Prostate gland (tissue), 2 donors: Measurements from ENCODE around the gene CUTA. TPM values are rescaled to one million over a fixed set of nuclear protein-coding genes. Genes with fewer than 3 reads are reported as not detected.
A peak's percentile ranks its signal among the peaks of the same experiment; 100 is the strongest.

Source experiments
- DNase-seq: peaks from one replicate; pipeline ENCODE4 v3.0.0-alpha.2; 2019; ENCODE audit warnings: low spot score
- H3K27ac ChIP-seq, 2 donors: fragments of 200-600 bp; sonication (generic); 2 replicates each; pipeline ENCODE4 v1.5.1; 2017 to 2019
- H3K27me3 ChIP-seq: fragments of 200-600 bp; sonication (generic); replicated peaks from 2 replicates; pipeline ENCODE4 v1.5.1; 2019; ENCODE audit not compliant: insufficient read depth
- H3K36me3 ChIP-seq, 2 donors: fragments of 200-600 bp; sonication (generic); 1 replicate in 1 of 2; 2 replicates in 1 of 2; pipeline versions ENCODE4 v1.5.1 to v1.8.1; 2017 to 2019
- H3K4me1 ChIP-seq: fragments of 200-600 bp; sonication (generic); replicated peaks from 2 replicates; pipeline ENCODE4 v1.5.1; 2019
- H3K4me3 ChIP-seq, 2 donors: fragments of 200-600 bp; sonication (generic); 2 replicates each; pipeline ENCODE4 v1.5.1; 2017 to 2019
- H3K9me3 ChIP-seq: fragments of 200-600 bp; sonication (generic); 2 replicates; pipeline ENCODE4 v1.5.1; 2017
- CTCF ChIP-seq, 4 experiments: fragments of 200-600 bp in 2 of 4; fragments of 450-650 bp in 2 of 4; sonication (generic) in 2 of 4; IDR thresholded peaks; 1 replicate in 3 of 4; 2 replicates in 1 of 4; pipeline ENCODE4 v1.5.1; 2016 to 2019; ENCODE audit warnings: antibody characterized with exemption in 4 of 4, mild to moderate bottlenecking in 2 of 4, moderate library complexity in 2 of 4
- POLR2A ChIP-seq: fragments of 450-650 bp; IDR thresholded peaks from one replicate; pipeline ENCODE4 v1.6.1; 2016; ENCODE audit warnings: antibody characterized with exemption, mild to moderate bottlenecking
- POLR2AphosphoS5 ChIP-seq: sonication (generic); formaldehyde crosslinking; IDR thresholded peaks from one replicate; pipeline ENCODE4 v1.6.1; 2017; ENCODE audit warnings: antibody characterized with exemption
- WGBS: methylation state at CpG from one replicate; pipeline ENCODE4 v1.1.5; 2018; 5-methylcytosine and 5-hydroxymethylcytosine counted together
- intact Hi-C: fragments of 100-400 bp; cut with DNase I; formaldehyde crosslinking; loops from one replicate; pipeline ENCODE4 v1.14.2; 2022
- total RNA-seq, 2 donors: library from RNA; depleted of rRNA; stranded (reverse); fragments of >200 nt; gene quantifications; one replicate each; pipeline ENCODE4 v1.1.0, GENCODE V29; 2016

The CUTA gene
- total RNA-seq, 2 donors from 2014 or later = 189 to 260 TPM

GRCh38 chr6:33458676-33459075 lies 40.8 kb upstream of the CUTA start:
- H3K27ac ChIP-seq = no peak overlapping the region
- WGBS = 70% methylated on average over 3 of the region's 3 CpGs
- intact Hi-C loops = loop anchor here (10.0 kb wide), 1 partner anchor 326 kb away; the partner anchor contains the start of gene LEMD2

DNA sequence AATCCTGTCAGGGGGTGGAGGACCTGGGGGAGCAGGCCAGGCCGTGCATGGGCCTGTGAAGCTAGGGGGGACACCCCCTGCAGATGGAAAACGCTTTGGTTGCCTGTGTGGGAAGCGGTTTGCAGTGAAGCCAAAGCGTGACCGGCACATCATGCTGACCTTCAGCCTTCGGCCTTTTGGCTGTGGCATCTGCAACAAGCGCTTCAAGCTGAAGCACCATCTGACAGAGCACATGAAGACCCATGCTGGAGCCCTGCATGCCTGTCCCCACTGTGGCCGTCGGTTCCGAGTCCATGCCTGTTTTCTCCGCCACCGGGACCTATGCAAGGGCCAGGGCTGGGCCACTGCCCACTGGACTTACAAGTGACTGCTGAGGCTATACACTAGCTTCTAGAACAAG lies 38.2 kb upstream of the CUTA start:
- no peak overlapping the region for H3K4me3 ChIP-seq
- no peaks in the 10 kb centered on the region for H3K27me3 ChIP-seq
- TF ChIP-seq POLR2A (no peak), CTCF (IDR thresholded peaks at IDR 0.05) (no peak), POLR2AphosphoS5 (no peak)
- DNase-seq = no peak
- intact Hi-C loops = loop anchor here (10.0 kb wide), 1 partner anchor 329 kb away; the partner anchor contains the start of gene LEMD2
- no peaks in the 10 kb centered on the region for H3K36me3 ChIP-seq
- 96% methylated on average over 12 of the region's 12 CpGs for WGBS
- H3K9me3 ChIP-seq = no peaks in the 10 kb centered on the region
- no peak overlapping the region for H3K27ac ChIP-seq
- no peaks in the 10 kb centered on the region for H3K4me1 ChIP-seq

More at GRCh38 chr6:33458676-33459075, 40.8 kb upstream of the CUTA start:
- Histone ChIP-seq H3K4me3 (no peak overlapping the region), H3K27me3 (no peaks in the 10 kb centered on the region), H3K36me3 (no peaks in the 10 kb centered on the region), H3K9me3 (no peaks in the 10 kb centered on the region), H3K4me1 (no peaks in the 10 kb centered on the region)
- TF ChIP-seq POLR2A (no peak), CTCF (IDR thresholded peaks at IDR 0.05) (no peak), POLR2AphosphoS5 (no peak)
- no peak for DNase-seq

DNA sequence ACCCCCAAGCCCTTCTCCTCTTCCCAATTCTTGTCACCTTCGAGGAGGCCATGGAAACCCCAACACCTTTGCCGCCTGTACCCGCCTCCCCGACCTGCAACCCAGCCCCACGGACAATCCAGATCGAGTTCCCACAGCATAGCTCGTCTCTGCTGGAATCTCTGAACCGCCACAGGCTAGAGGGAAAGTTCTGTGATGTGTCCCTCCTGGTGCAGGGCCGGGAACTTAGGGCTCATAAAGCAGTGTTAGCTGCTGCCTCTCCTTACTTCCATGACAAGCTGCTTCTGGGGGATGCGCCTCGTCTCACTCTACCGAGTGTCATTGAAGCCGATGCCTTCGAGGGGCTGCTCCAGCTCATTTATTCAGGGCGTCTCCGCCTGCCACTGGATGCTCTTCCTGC lies 37.1 kb upstream of the CUTA start:
- intact Hi-C loops = loop anchor here (2.0 to 10.0 kb wide), 3 partner anchors 28 to 330 kb away; partner anchors contain the start of genes KIFC1 and LEMD2
- Histone ChIP-seq H3K27ac (no peak overlapping the region), H3K27me3 (no peaks in the 10 kb centered on the region), H3K36me3 (no peaks in the 10 kb centered on the region), H3K4me3 (peak overlapping the region; percentile 47 to 84), H3K9me3 (no peaks in the 10 kb centered on the region), H3K4me1 (no peaks in the 10 kb centered on the region)
- no peak for DNase-seq
- no peak for TF ChIP-seq POLR2A
- TF ChIP-seq CTCF (IDR thresholded peaks at IDR 0.05) = no peak
- no peak for TF ChIP-seq POLR2AphosphoS5
- WGBS = 35% methylated on average over 16 of the region's 16 CpGs

DNA sequence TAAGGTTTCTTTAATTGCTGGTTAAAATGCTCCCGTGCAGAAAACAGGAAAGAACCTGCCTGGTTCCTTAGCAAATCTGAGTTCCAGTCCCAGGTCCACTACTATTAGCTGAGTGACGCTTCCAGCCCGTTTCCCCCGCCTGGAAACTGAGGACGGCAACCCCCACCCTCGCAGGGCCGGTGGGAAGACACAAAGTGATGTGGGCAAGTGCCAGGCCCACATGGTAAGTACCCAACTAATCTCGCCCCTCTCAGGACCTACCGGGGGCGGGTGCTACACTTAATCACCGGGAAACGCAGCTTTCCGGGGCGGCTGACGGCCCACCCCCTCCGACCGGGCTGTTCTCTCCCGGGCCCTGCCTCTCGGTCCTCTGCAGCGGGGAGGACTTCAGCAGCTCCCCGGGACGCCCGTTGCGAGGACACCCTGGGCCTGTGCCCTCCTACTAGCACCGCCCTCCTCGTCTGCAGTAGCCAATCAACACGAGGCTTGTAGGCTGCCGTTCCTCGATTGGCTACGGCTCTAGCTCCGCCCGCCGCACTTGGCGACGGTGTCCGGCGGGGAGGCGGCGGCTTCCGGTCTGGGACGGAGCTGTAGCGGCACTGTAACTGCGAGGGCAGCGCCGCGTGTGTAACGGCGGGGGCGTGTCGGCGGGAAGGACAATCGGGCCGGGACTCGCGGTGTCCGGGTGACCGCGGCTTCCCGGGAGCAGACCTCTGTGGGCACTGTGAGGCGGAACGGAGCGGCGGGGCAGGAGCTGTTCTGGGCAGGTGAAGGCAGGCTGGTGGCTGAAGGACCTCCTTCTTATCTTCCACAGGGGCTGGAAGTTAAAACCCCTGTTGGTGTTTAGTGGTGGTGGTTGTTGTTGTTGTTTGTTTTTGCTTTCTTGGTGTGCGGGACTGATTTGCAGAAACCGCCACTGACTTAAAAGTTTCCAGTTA lies 36.4 kb upstream of the CUTA start, which contains the start of gene ZBTB9:
ZBTB9 (plus strand) TSS at position 568 of the 938 bp plus-strand sequence. CDS start 525 bp downstream, outside the sequence.
- TF ChIP-seq CTCF (IDR thresholded peaks at IDR 0.05) (peak in 2 of 4 experiments; percentile 13 to 33), POLR2AphosphoS5 (peak; percentile 99), POLR2A (peak; percentile 85)
- H3K27me3 ChIP-seq = no peaks in the 10 kb centered on the region
- no peaks in the 10 kb centered on the region for H3K36me3 ChIP-seq
- peak within 1 kb of the TSS; percentile 47 to 84 for H3K4me3 ChIP-seq
- no peaks in the 10 kb centered on the region for H3K9me3 ChIP-seq
- DNase-seq = peak; percentile 97
- intact Hi-C loops = loop anchor here (2.0 to 10.0 kb wide), 3 partner anchors 27 to 331 kb away; partner anchors contain the start of genes KIFC1 and LEMD2
- under 1% methylated on average over 63 of the region's 65 CpGs for whole genome bisulfite sequencing
- peak within 1 kb of the TSS; percentile 60 to 77 for H3K27ac ChIP-seq
- no peaks in the 10 kb centered on the region for H3K4me1 ChIP-seq
